Stimulated activated CD8-positive, alpha-beta memory T cell treated with anti-CD3 and anti-CD28 coated beads, Interleukin-12 subunit alpha, Interleukin-12 subunit beta, amount 100 ng/mL, for 24 hours (primary cell): ENCODE results near the gene ARFGAP1.
"Not testable (repeated sequence)": the region's sequence is repeated elsewhere in the genome, so short reads cannot be mapped to it uniquely, and the experiment has no call there.

Source experiments
- DNase-seq: peaks from one replicate; pipeline ENCODE4 v3.0.0-alpha.2; 2020; ENCODE audit errors: extremely low read depth

ARFGAP1 gene

DNA sequence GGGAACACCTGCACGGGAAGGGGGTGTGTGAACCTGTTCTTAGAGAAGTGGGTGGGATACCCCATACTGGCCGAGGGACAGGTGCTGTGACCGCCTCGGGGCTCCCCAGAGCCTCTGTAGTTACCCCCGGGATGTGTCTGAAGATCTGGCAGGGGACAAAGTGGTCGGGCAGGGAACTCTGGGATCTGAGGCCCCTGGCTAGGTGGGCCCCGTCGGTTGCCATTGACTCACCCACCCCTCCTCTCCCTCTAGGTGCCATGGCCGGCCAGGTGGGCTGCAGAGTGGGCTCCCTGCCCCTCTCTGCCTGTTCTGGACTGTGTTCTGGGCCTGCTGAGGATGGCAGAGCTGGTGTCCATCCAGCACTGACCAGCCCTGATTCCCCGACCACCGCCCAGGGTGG, 32.6 kb upstream of the ARFGAP1 start:
- no peak for DNase-seq

DNA sequence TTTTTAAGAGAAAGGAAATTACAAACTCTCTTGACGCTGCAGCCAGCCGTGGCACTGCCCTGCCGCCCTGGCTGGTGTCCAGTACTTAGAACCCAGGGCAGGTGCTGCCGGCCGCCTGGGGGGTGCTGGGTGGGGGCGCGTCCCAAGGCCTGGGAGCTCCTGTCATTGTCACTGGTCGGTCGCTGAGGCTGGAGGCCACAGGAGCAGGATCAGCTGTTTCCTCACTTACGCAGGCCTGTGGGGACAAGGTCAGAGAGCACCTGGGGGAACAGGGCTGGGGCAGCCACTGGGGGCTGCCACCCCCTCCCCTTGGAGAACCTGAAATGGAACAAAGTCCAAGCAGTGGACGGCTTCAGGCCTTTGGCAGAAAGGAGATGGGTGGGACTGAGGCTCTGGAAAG, 31.3 kb upstream of the ARFGAP1 start:
- no peak for DNase-seq

DNA sequence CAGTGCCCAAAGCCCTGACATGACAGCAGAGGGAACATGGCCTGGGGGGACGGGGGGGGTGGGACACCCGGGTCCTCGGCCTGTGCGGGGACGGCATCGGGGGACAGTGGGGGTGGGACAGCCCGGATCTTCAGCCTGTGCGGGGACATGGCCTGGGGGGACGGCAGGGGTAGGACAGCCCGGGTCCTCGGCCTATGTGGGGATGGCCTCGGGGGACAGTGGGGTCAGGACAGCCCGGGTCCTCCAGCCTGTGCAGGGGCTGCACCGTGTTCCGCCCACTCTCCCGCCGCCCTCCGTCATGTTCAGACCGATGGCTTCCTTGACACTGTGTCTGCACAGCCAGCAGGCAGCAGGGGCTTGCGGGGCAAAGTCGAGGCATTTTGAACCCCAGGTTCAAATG, 29.9 kb upstream of the ARFGAP1 start:
- DNase-seq = no peak

DNA sequence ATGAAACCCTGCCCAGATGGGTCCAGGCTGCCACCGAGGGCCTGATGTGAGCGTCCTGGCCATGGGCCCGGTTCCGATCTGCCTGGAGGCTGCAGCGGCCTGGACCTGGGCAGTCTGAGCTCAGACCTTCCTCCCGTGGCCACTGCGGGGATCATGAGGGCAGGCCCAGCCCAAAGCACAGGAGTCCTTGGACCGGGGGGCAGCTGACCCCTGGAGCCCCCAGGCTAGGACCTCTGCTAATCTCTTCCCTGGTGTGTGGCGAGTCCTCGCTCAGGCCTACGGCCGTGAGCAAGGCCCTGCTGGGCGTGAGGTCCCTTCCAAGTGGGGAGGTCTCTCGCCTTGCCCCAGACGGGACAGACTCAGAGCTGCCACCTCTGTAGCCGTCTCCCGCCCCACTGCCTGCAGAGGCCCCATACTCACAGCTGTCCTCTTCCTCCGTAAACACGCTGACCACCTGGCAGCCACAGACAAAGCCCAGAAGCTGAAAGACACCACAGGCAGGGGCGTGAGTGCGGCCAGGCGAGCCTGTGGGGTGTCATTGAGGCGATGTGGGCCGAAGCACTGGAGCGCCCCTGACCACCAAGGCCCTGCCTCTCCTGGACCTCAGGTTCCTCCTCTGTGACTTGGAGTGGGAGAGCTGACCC, 28.9 kb upstream of the ARFGAP1 start:
- DNase-seq = no peak

DNA sequence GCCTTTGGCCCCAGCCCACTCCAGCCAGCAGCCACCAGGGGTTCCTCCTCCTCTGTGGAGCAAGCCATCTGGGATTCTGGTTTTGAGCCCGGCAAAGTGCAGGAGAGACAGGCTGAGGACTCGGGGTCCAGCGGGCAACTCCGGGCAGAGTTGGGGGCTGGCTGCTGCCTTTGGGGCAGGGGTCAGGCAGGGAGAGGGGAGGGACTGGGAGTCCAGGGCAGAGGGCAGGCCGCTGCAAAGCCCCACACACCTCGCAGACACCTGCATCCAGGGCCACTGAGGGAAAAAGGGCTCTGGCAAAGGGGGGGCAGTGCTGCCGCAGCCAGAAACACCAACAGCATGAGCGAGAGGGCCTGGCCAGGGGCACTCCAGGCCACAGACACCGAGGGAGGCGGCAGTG, 28.1 kb upstream of the ARFGAP1 start:
- no peak for DNase-seq

DNA sequence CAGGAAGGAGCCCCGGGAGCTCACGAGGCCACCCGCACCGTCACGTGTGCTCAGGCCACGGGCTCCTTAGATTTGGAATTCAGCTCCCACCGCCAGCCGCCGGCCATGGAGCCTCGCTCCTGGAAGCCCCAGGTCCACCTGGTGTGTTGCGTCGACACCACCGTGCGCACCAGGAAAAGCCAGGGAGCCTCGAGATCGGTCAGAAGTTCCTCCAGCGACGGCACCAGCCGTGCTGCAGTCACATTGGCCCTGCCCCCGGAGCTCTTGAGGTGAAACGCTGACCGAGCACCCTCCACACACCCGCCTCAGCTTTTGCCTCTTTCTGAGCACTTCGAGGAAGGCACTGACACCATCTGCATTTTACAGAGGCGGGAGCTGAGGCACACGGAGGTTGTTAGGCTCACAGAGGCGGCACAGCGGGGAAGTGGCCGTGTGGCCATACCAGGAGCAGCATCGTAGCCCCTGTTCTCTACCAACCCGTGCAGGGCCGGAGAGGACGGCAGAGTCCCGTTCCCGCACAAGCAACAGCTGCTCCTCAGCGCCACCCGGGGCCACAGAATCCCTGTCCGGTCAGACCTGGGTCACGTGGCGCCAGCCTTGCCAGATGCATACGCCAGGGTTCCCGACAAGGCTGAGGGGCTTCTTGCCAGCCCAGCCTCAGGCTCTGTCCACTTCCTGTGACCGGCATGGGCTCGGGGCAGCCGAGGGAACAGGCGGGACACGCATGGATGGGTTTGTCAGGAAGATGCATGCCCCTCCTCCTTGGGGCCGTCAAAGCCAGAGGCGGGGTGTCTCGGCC, 25.9 kb upstream of the ARFGAP1 start:
- no peak for DNase-seq

DNA sequence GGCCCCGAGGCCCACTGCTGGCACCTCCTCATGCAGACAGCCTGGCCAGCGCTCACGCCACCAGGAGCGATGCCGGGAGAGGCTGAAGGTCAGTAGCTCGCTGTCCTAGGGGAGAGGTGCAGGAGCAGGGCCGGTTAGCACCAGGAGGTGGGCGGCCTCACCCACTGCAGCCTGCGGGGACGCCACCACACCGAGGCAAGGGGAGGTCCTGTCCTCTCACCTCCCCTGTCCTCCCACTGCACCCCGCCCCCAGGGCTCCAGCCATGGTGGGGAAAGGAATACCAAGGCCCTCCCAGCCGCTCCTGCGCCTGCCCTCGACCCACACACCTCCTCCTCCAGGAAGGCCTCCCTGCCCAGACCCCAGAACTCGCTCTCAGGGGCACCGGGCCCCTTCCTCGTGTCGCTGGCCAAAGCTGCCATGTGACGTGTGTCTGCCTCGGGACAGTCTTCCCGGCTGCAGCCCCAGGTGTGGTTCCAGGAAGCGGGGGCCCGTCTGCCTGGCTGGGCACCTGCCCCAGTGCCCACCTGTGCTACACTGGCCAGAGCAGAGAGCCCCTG, 24.9 kb upstream of the ARFGAP1 start:
- DNase-seq = no peak

DNA sequence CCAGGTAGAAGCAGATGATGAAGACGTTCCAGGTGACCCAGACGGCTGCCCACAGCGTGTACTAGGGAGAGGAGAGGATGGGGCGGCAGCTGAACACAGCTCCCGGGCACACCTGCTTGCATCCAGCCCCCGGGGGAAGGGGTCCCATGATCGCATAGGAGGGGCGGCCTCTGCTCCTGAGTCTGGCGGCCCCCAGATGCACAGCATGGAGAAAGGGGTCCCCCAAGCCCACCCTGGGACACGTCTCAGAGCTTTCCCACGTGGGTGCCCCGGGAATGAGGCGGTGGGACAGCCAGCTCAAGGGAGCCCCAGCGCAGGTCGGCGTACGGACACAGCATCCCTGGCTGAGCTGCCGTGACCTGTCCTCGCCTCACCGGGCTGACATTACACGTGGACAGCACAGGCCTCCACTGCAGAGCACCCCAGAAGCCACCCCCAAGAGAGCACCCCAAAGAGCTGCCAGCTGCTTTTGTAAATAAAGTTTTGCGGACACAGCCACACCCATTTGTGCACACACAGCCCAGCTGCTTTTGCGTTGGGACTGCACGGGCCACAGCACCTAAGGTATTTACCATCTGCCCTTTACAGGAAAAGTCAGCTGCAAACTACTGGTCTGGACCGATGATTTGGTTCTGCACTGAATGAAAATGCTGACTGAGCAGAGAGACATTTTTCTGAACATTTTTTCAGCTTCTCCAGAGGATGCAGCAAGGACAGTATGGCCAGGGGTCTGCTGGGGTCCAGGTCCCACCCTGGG, 23.6 kb upstream of the ARFGAP1 start:
- no peak for DNase-seq

DNA sequence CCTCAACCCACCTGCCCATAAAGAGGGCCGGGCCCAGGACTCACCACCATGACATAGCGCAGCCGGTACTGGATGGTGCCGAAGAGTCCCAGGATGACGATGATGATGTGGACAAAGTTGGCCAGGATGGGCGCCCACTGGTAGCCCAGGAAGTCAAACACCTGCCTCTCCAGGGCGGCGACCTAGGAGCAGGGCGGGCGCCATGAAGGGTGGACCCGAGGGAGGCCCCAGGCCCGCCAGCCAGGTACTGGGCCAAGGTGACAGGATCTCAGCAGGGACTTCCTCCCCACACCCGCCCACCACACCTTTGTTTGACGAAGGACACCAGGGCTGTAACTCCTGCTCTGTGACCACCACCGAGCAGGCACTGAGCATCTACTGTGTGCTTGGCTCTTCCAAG, 22.7 kb upstream of the ARFGAP1 start:
- DNase-seq = no peak

DNA sequence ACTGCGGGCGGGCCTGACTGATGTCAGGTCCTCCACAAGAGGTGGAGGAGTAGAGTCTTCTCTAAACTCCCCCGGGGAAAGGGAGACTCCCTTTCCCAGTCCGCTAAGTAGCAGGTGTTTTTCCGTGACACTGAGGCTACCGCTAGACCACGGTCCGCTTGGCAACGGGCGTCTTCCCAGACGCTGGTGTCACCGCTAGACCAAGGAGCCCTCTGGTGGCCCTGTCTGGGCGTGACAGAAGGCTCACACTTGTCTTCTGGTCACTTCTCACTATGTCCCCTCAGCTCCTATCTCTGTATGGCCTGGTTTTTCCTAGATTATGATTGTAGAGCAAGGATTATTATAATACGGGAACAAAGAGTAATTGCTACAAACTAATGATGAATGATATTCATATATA, 21.3 kb upstream of the ARFGAP1 start:
- DNase-seq = not testable (repeated sequence)

DNA sequence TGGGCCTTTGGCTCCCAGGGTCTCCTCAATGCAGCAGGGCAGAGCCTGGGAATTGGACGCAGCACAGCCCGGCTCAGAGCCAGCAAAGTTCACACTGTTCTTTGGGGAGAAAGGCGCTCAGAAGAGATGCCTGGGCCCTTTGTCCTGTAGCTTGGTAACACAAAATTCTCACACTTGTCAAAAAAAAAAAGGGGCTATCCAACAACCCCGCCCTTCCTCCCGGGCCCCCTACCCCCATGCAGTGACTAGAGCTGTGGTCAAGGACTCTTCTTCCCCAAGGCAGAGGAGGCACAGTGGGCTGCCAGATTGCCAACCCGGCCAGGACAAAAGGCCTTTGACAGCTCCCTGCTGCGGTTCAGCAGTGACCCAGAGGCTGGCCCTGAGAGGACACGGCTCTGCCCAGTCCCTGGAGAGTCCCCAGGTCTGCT, 20.3 kb upstream of the ARFGAP1 start:
- no peak for DNase-seq

DNA sequence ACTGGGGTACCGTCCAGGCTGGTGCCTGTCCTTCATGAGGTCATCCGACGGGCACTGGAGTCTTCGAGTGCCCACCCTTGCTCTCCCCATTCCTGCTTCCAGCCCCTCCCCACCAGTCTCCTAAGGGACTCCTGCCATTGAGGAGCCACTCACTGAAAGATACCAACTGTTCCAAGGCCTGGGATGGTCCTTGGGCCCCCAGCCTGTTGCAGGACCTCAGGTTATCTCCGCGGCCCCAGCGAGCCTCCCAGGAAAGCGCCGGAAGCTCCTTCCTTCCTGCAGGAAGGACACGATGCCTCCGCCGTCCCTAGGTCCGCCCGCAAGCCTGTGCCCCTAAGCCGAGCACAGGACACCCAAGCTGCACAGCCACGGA, 19.6 kb upstream of the ARFGAP1 start:
- no peak for DNase-seq

DNA sequence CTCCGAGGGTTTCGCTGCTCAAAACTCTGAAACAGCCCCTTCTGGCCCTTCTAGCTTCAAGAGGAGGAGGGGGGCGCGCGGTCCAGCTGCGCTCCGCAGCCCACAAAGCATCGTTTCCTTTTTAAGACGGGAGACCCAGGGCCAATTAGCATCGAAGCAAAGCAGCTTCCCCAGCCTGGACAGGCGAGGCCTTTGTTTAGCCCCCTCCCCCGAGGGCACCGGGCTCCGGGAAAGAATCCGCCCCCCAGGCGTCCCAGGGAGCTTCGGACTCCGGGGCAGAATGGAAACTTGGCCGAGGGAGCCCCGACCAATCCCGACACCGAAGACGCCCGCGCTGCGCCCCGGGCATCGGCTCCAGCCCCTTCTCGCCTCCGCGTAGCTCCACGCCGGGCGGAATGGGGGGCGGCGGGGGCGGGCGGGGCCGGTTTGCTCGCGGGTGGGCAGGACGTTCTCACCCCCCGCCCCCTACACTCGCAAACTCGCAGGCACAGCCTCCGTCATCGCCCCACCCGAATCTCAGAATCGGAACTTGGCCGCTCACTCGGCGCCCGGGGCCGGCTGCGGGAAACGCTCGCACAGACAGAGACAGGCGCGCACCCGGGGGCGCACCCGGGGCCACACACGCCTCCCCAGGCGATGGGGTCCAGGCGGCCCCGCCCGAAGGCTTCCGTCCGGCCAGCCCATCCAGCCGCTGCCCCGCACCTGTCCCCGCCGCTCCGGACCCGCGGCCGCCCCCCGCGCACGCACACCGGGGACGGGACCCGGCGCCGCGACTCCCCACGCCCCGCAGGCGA, 19.0 kb upstream of the ARFGAP1 start:
- no peak for DNase-seq

DNA sequence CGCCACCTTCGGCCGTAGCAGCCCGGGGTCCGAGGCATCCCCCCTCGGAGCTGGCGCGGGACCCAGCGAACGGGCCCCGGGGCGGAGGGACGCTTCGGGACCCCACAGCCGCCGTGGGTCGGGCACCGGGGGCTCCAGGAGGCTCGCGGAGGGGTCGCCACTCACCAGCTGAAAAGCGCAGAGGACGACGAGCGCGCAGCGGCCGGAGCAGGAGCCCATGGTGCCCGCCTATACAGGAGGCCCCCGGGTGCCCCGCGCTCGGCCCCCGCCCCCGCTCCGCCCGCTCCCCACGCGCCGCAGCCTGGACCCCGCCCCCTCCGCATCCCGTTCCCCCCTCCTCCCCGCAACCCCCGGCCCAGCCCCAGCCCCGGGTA, 18.4 kb upstream of the ARFGAP1 start, which contains the start of gene NKAIN4:
NKAIN4 (minus strand) TSS at position 232 of the 374 bp plus-strand sequence; CDS start at position 219, 13 bp downstream.
- DNase-seq = no peak

DNA sequence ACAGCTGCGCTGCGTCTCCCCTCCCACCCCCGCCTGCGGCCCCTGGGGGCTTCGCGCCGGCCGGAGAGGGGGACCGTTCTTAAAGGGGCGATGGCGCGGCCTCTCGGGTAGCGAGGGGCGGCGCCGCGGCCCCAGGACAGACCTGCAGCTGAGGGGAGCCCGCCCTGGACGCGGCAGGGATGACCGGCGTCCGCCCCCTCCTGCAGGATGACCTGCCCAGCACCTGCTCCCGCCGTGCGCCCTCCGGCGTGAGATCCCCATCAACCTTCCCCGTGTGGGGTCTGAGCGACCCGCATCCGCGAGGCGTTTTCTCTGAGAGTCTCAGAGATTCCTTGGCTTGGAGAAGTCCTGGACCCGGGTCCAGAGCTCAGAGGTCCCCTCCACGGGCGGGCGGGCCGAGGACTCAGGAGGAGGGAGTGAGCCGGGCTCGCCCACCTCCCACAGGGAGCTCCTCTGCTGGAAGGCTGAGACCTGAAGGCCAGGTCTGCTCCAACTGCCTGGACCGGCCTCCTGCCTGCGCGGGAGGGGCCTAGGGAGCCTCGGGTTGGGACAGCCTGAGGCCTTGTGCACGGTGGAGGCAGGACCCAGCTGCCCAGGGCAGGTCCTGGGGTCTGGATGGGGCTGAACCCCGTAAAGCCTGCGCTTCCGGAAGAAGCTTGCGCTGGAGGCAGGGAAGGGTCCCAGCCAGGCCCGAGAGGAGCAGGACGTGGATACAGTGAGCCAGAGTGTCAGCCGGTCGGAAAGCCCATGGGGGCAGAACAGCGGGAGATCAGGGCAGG, 17.8 kb upstream of the ARFGAP1 start:
- no peak for DNase-seq

DNA sequence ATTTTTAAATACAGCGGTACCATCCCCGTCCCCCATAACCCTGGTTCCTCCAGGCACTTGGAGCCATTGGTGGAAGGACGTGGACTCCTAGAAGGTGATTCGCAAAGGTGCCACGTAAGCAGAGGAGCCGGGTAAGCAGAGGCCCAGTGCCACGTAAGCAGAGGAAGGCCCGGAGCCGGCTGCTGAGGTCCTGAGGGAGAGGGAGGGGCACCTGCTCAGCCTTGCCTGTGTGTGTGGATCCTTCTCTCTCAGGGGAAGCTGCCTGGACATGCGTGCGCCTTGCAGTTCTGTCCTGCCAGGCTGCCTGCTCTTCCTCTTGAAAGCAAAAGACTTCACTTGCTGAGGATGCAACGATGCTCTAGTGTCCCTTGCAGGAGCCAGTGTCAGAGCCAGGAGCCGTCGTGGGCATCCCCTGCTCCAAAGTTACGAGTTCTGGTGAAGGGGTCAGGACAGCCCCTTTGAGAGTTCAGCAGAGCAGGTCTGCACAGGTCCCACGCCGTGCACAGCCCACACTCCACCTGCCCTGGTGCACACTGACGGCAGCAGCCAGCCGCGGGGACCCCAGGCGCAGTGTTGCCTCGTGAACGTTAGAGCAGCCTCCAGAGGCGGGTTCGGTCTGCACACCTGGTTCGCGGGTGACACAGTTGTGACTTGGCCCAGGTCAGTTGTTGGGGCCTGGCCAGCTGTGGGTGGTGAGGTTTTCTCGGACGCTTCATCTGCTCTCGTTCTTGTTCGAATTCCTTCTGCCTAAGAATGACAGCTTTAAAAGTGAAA, 16.5 kb upstream of the ARFGAP1 start:
- DNase-seq = no peak

DNA sequence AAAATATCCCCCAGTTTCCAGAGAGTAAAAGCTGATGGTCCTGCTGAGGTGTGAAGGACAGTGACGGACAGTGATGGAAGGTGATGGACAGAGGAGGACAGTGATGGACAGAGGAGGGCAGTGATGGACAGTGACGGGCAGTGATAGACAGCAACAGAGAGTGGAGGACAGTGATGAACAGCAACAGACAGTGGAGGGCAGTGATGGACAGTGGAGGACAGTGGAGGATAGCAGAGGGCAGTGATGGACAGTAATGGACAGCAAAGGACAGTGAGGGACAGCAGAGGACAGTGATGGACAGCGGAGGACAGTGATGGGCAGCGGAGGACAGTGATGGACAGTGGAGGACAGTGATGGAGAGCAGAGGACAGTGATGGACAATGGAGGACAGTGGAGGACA, 15.7 kb upstream of the ARFGAP1 start:
- DNase-seq = no peak

DNA sequence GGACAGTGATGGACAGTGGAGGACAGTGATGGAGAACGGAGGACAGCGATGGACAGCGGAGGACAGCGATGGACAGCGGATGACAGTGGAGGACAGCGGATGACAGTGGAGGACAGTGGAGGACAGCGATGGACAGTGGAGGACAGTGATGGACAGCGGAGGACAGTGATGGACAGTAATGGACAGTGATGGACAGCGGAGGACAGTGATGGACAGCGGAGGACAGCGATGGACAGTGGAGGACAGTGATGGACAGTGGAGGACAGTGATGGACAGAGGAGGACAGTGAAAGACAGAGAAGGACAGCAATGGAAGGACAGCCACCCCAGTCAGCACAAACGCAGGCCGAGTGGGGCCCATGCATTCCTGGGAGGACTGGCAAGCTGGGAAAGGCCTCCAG, 15.0 kb upstream of the ARFGAP1 start:
- no peak for DNase-seq

DNA sequence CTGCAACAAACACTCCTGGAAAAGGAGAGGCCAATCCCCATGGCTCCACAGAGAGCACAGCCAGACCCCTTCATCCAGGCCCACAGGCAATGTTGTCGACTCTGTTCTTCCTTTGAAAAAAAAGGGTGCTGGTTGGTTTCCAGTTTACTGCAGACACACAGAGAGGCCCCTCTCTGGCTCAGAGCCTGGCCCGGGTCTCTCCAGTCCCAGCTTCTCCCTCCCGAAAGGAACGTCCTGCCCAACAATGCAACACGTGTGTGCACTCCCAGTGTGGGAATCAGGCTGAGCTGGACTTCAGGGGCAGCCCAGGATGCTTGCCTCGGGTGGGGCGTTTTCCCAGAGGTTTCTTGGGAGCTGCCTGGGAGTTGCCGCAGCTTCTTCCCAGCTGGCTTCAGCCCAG, 13.8 kb upstream of the ARFGAP1 start:
- no peak for DNase-seq
